Pons (tissue), 1 donor: Measurements from ENCODE around the gene IL1RN.

Source experiments
- DNase-seq: peaks from one replicate; pipeline ENCODE4 v3.0.0-alpha.2; 2016; ENCODE audit warnings: low spot score

The IL1RN gene

GRCh38 chr2:113129519-113130078 is 2.2 kb downstream of the IL1RN start:
- no peak for DNase-seq

- no peak for DNase-seq
Observed at GRCh38 chr2:113131352-113132185, 4.2 kb downstream of the IL1RN start.

GRCh38 chr2:113132414-113133021 is 5.1 kb downstream of the IL1RN start:
- no peak for DNase-seq

- no peak for DNase-seq
Observed at GRCh38 chr2:113133704-113134598, 6.6 kb downstream of the IL1RN start.

GRCh38 chr2:113134717-113135116 is 7.3 kb downstream of the IL1RN start:
- no peak for DNase-seq

- no peak for DNase-seq
Observed at GRCh38 chr2:113135317-113135716, 7.9 kb downstream of the IL1RN start.

- peak; percentile 44 for DNase-seq
Observed at GRCh38 chr2:113136828-113137775, 9.7 kb downstream of the IL1RN start.

- DNase-seq = no peak
Observed at GRCh38 chr2:113137827-113138226, 10.4 kb downstream of the IL1RN start.

GRCh38 chr2:113138428-113139322 is 11.3 kb downstream of the IL1RN start:
- peak; percentile 74 for DNase-seq

- DNase-seq = no peak
Observed at GRCh38 chr2:113141451-113141850, 14.1 kb downstream of the IL1RN start.

- no peak for DNase-seq
Observed at GRCh38 chr2:113142290-113142689, 14.9 kb downstream of the IL1RN start.

GRCh38 chr2:113144259-113144658 is 16.9 kb downstream of the IL1RN start:
- DNase-seq = no peak

- DNase-seq = no peak
Observed at GRCh38 chr2:113148606-113149552, 21.5 kb downstream of the IL1RN start.

GRCh38 chr2:113149553-113150257 is 22.3 kb downstream of the IL1RN start:
- no peak for DNase-seq

- no peak for DNase-seq
Observed at GRCh38 chr2:113150258-113150601, 22.8 kb downstream of the IL1RN start.

GRCh38 chr2:113155331-113155730 is 27.9 kb downstream of the IL1RN start:
- no peak for DNase-seq

- no peak for DNase-seq
Observed at GRCh38 chr2:113156278-113157117, 29.1 kb downstream of the IL1RN start.
